K562 (cell line): ENCODE measurements around the gene CHCHD1. TPM values are rescaled to one million over a fixed set of nuclear protein-coding genes. Genes with fewer than 3 reads are reported as not detected.
A peak's percentile ranks its signal among the peaks of the same experiment; 100 is the strongest.

Experiments used
- ARID1B ChIP-seq: fragments of 450-650 bp; IDR thresholded peaks from 2 replicates; pipeline ENCODE4 v1.6.1; 2016; ENCODE audit warnings: antibody characterized with exemption, mild to moderate bottlenecking, inconsistent platforms
- ARID3A ChIP-seq: IDR thresholded peaks from 2 replicates; pipeline ENCODE4 v1.6.1; 2012; ENCODE audit warnings: low read depth, low read length, improper control_type of control experiment, borderline replicate concordance
- CTCF ChIP-seq, 3 experiments: IDR thresholded peaks in 2 of 3; conservative IDR thresholded peaks in 1 of 3; 2 replicates each; pipeline ENCODE4 v1.5.1; 2011 to 2012; ENCODE audit warnings: low read length in 3 of 3, mild to moderate bottlenecking in 3 of 3, control low read depth in 2 of 3, improper control_type of control experiment in 1 of 3, inconsistent platforms in 1 of 3, low read depth in 1 of 3, mixed read lengths in 1 of 3, moderate library complexity in 1 of 3; ENCODE audit not compliant: insufficient read depth in 2 of 3
- ELK3 ChIP-seq: fragments of 450-650 bp; formaldehyde crosslinking; IDR thresholded peaks from 2 replicates; pipeline ENCODE4 v1.4.0; 2020; ENCODE audit warnings: mild to moderate bottlenecking
- ERF ChIP-seq: fragments of 450-650 bp; formaldehyde crosslinking; IDR thresholded peaks from 2 replicates; pipeline ENCODE4 v1.4.0; 2020; ENCODE audit warnings: mild to moderate bottlenecking, mixed read lengths
- FIP1L1 ChIP-seq: fragments of 200-400 bp; formaldehyde crosslinking; IDR thresholded peaks from 2 replicates; pipeline ENCODE4 v1.6.1; 2018; ENCODE audit warnings: mild to moderate bottlenecking, low read depth, low read length; ENCODE audit not compliant: poor library complexity, severe bottlenecking
- GTF2F1 ChIP-seq: IDR thresholded peaks from 2 replicates; pipeline ENCODE4 v1.6.1; 2011; ENCODE audit warnings: low read depth, low read length, improper control_type of control experiment
- MYBL2 ChIP-seq, 2 experiments: fragments of 450-650 bp in 1 of 2; sonication (generic) in 1 of 2; formaldehyde crosslinking in 1 of 2; IDR thresholded peaks; 2 replicates each; pipeline versions ENCODE4 v1.6.1 to v1.8.1; 2017 to 2022; ENCODE audit warnings: borderline replicate concordance in 1 of 2, inconsistent platforms in 1 of 2, low read depth in 1 of 2, mild to moderate bottlenecking in 1 of 2, missing genetic modification reagents in 1 of 2, moderate library complexity in 1 of 2
- RREB1 ChIP-seq: fragments of 250-450 bp; sonication (Bioruptor Pico); IDR thresholded peaks from 2 replicates; pipeline ENCODE4 v1.4.0; 2020
- SAFB ChIP-seq: fragments of 200-400 bp; formaldehyde crosslinking; IDR thresholded peaks from 2 replicates; pipeline ENCODE4 v1.6.1; 2017; ENCODE audit warnings: low read depth, low read length, borderline replicate concordance
- THRA ChIP-seq: fragments of 450-650 bp; IDR thresholded peaks from 2 replicates; pipeline ENCODE4 v1.6.1; 2017; ENCODE audit warnings: mild to moderate bottlenecking, moderate library complexity
- TSC22D4 ChIP-seq: fragments of 450-650 bp; IDR thresholded peaks from 2 replicates; pipeline ENCODE4 v1.6.1; 2016; ENCODE audit warnings: missing genetic modification characterization, missing biosample characterization, control low read depth
- ZNF589 ChIP-seq: fragments of 200-800 bp; sonication (Bioruptor generic); IDR thresholded peaks from 2 replicates; pipeline ENCODE4 v1.6.1; 2016; ENCODE audit warnings: low read depth, missing genetic modification characterization, missing compliant biosample characterization
- polyA plus RNA-seq, 8 experiments: library from polyadenylated mRNA; depleted of rRNA in 4 of 8; stranded (reverse) in 5 of 8; unstranded in 3 of 8; fragments of >200 nt; fragmentation: Nextera tagmentation in 2 of 8; fragmentation: Illumina TruSeq in 1 of 8; extraction: Ambion mirVana in 2 of 8; extraction: Trizol in 1 of 8; gene quantifications; 2 replicates each; pipeline versions ENCODE4 v1.2.1 to v1.2.3, GENCODE V29; 2011 to 2014; ENCODE audit warnings: inconsistent platforms in 1 of 8, missing spikeins in 1 of 8
- total RNA-seq, 7 experiments: library from RNA; depleted of rRNA in 6 of 7; stranded (reverse); fragments of >200 nt in 6 of 7; fragmentation: Illumina TruSeq in 2 of 7; extraction: Trizol in 2 of 7; gene quantifications; 2 replicates each; pipeline versions ENCODE4 v1.2.1 to v1.2.3, GENCODE V29; 2011 to 2021; ENCODE audit warnings: low replicate concordance in 1 of 7

Gene CHCHD1
- total and polyA plus RNA-seq, 9 of the 15 experiments (the other 6 are each of a cell fraction or from before 2014, with no cell fraction given): 52.9 to 126 (median 83.4) TPM

GRCh38 chr10:73772281-73773151 lies 9.3 kb upstream of the CHCHD1 start (continued):
- TF ChIP-seq CTCF (IDR thresholded peaks at IDR 0.05 in 2 of 3, conservative IDR thresholded peaks at IDR 0.05 in 1 of 3; ENCODE audit: insufficient read depth in 2 of 3, low read depth in 1 of 3, low read length in 3 of 3) (peak in 2 of 3 experiments; percentile 22 to 24; a peak in 3 of 6 replicates), THRA (no peak), GTF2F1 (no peak), FIP1L1 (peak; percentile 94), ZNF589 (CRISPR knock-in tag) (no peak), TSC22D4 (tag) (no peak), RREB1 (CRISPR knock-in tag) (0 out of 2 replicates have a peak, but pooled peaks have one; percentile 71), ARID3A (no peak), ELK3 (CRISPR knock-in tag) (peak; percentile 68; the same call in 1 of the 2 replicates), ERF (peak; percentile 98), ARID1B (no peak; the same call in 1 of the 2 replicates), SAFB (peak; percentile 95), MYBL2 (IDR thresholded peaks at IDR 0.05; ENCODE audit: low read depth) (no peak), MYBL2 (CRISPR knock-in tag; IDR thresholded peaks at IDR 0.05; ENCODE audit: borderline replicate concordance) (no peak)
